ENCODE data around the gene CDH4.

Gene CDH4

GRCh38 chr20:61234224-61234890 lies 17.7 kb upstream of the CDH4 start:
- H3K27me3 ChIP-seq (ENCODE audit: insufficient read depth, low read length, poor library complexity), result no peaks in the 10 kb centered on the region
- no peak for ATAC-seq (ENCODE audit: insufficient read depth, low read depth)

DNA sequence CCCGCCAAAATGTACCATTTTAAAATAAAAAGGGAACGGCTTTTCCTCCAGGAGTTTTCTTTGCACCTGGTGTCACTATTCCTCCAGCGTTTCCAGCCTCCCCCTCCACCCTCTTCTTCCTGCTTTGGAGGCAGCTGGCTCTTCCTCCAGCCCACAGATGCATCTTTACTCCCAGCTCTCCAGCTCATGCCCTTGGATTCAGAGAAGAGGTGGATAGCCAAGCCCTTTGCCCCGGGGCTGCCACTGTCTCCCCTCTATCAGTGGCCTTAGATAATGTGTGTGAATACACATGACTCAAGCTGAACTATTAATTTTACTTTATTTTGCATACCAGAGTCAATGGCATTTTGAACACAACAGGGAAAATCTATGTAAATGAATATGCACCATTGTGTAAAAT lies 15.3 kb upstream of the CDH4 start:
- Histone ChIP-seq H3K4me2 (ENCODE audit: insufficient read depth, low read length) (no peak overlapping the region), H3K4me3 (ENCODE audit: low read depth in 1 of 2, low read length in 2 of 2) (no peak overlapping the region), H3K9ac (ENCODE audit: low read depth, low read length) (no peak overlapping the region), H3K27me3 (ENCODE audit: insufficient read depth, low read length, poor library complexity) (no peaks in the 10 kb centered on the region), H3K27ac (ENCODE audit: low read length) (no peak overlapping the region), H4K20me1 (ENCODE audit: insufficient read depth, low read length) (no peaks in the 10 kb centered on the region), H3K79me2 (ENCODE audit: insufficient read depth, low read length) (no peaks in the 10 kb centered on the region), H3K9me3 (ENCODE audit: insufficient read depth, low read length, severe bottlenecking) (peaks cover 11% of the 10 kb centered on the region), H3K4me1 (ENCODE audit: insufficient read depth, low read length) (no peaks in the 10 kb centered on the region), H3K36me3 (ENCODE audit: insufficient read depth, low read length) (no peaks in the 10 kb centered on the region), H2AFZ (ENCODE audit: low read depth, low read length) (no peak overlapping the region)
- no peak for ATAC-seq (ENCODE audit: insufficient read depth, low read depth)
- DNase-seq, result no peak
- no peak for TF ChIP-seq EZH2 (IDR thresholded peaks at IDR 0.05; ENCODE audit: borderline replicate concordance, low read depth, low read length, severe bottlenecking)
- TF ChIP-seq, protein P1, sequence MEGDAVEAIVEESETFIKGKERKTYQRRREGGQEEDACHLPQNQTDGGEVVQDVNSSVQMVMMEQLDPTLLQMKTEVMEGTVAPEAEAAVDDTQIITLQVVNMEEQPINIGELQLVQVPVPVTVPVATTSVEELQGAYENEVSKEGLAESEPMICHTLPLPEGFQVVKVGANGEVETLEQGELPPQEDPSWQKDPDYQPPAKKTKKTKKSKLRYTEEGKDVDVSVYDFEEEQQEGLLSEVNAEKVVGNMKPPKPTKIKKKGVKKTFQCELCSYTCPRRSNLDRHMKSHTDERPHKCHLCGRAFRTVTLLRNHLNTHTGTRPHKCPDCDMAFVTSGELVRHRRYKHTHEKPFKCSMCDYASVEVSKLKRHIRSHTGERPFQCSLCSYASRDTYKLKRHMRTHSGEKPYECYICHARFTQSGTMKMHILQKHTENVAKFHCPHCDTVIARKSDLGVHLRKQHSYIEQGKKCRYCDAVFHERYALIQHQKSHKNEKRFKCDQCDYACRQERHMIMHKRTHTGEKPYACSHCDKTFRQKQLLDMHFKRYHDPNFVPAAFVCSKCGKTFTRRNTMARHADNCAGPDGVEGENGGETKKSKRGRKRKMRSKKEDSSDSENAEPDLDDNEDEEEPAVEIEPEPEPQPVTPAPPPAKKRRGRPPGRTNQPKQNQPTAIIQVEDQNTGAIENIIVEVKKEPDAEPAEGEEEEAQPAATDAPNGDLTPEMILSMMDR (IDR thresholded peaks at IDR 0.05; ENCODE audit: borderline replicate concordance, extremely low read depth, low read length, poor library complexity, severe bottlenecking), result no peak

More at GRCh38 chr20:61234224-61234890, 17.7 kb upstream of the CDH4 start:
- Histone ChIP-seq H3K9ac (ENCODE audit: low read depth, low read length) (no peak overlapping the region), H3K36me3 (ENCODE audit: insufficient read depth, low read length) (no peaks in the 10 kb centered on the region), H3K4me2 (ENCODE audit: insufficient read depth, low read length) (no peak overlapping the region), H3K9me3 (ENCODE audit: insufficient read depth, low read length, severe bottlenecking) (peaks cover 13% of the 10 kb centered on the region), H4K20me1 (ENCODE audit: insufficient read depth, low read length) (no peaks in the 10 kb centered on the region), H3K4me3 (ENCODE audit: low read depth in 1 of 2, low read length in 2 of 2) (no peak overlapping the region), H3K27ac (ENCODE audit: low read length) (no peak overlapping the region), H3K4me1 (ENCODE audit: insufficient read depth, low read length) (no peaks in the 10 kb centered on the region), H3K79me2 (ENCODE audit: insufficient read depth, low read length) (no peaks in the 10 kb centered on the region), H2AFZ (ENCODE audit: low read depth, low read length) (no peak overlapping the region)
- TF ChIP-seq EZH2 (IDR thresholded peaks at IDR 0.05; ENCODE audit: borderline replicate concordance, low read depth, low read length, severe bottlenecking), result no peak
- TF ChIP-seq, protein P1 (IDR thresholded peaks at IDR 0.05; ENCODE audit: borderline replicate concordance, extremely low read depth, low read length, poor library complexity, severe bottlenecking), result no peak
- DNase-seq, result no peak

GRCh38 chr20:61238813-61239212 lies 13.2 kb upstream of the CDH4 start:
- no peak for DNase-seq
- Histone ChIP-seq H3K36me3 (ENCODE audit: insufficient read depth, low read length) (no peaks in the 10 kb centered on the region), H3K4me2 (ENCODE audit: insufficient read depth, low read length) (no peak overlapping the region), H2AFZ (ENCODE audit: low read depth, low read length) (no peak overlapping the region), H3K27me3 (ENCODE audit: insufficient read depth, low read length, poor library complexity) (no peaks in the 10 kb centered on the region), H3K27ac (ENCODE audit: low read length) (no peak overlapping the region), H3K4me3 (ENCODE audit: low read depth in 1 of 2, low read length in 2 of 2) (no peak overlapping the region), H3K9me3 (ENCODE audit: insufficient read depth, low read length, severe bottlenecking) (peaks cover 4% of the 10 kb centered on the region), H3K9ac (ENCODE audit: low read depth, low read length) (no peak overlapping the region), H4K20me1 (ENCODE audit: insufficient read depth, low read length) (no peaks in the 10 kb centered on the region), H3K79me2 (ENCODE audit: insufficient read depth, low read length) (no peaks in the 10 kb centered on the region), H3K4me1 (ENCODE audit: insufficient read depth, low read length) (no peaks in the 10 kb centered on the region)
- TF ChIP-seq, protein P1 (IDR thresholded peaks at IDR 0.05; ENCODE audit: borderline replicate concordance, extremely low read depth, low read length, poor library complexity, severe bottlenecking), result no peak
- TF ChIP-seq EZH2 (IDR thresholded peaks at IDR 0.05; ENCODE audit: borderline replicate concordance, low read depth, low read length, severe bottlenecking), result no peak
- no peak for ATAC-seq (ENCODE audit: insufficient read depth, low read depth)
